ENCODE measurements around the gene PF4V1.
A peak's percentile ranks its signal among the peaks of the same experiment; 100 is the strongest.

Gene PF4V1

GRCh38 chr4:73859614-73860088 lies 6.6 kb downstream of the PF4V1 start:
- Histone ChIP-seq H3K4me1 (ENCODE audit: control insufficient read depth in 1 of 2, insufficient read depth in 1 of 2, low read depth in 1 of 2, low read length in 1 of 2) (peaks cover 17 to 26% of the 10 kb centered on the region in 2 experiments), H3K9me3 (no peaks in the 10 kb centered on the region), H3K27me3 (no peaks in the 10 kb centered on the region), H3K4me3 (ENCODE audit: low read depth in 1 of 2, low read length in 1 of 2) (no peak overlapping the region), H3K27ac (no peak overlapping the region), H3K36me3 (no peaks in the 10 kb centered on the region)
- TF ChIP-seq, protein P1, sequence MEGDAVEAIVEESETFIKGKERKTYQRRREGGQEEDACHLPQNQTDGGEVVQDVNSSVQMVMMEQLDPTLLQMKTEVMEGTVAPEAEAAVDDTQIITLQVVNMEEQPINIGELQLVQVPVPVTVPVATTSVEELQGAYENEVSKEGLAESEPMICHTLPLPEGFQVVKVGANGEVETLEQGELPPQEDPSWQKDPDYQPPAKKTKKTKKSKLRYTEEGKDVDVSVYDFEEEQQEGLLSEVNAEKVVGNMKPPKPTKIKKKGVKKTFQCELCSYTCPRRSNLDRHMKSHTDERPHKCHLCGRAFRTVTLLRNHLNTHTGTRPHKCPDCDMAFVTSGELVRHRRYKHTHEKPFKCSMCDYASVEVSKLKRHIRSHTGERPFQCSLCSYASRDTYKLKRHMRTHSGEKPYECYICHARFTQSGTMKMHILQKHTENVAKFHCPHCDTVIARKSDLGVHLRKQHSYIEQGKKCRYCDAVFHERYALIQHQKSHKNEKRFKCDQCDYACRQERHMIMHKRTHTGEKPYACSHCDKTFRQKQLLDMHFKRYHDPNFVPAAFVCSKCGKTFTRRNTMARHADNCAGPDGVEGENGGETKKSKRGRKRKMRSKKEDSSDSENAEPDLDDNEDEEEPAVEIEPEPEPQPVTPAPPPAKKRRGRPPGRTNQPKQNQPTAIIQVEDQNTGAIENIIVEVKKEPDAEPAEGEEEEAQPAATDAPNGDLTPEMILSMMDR (IDR thresholded peaks at IDR 0.05) = no peak

DNA sequence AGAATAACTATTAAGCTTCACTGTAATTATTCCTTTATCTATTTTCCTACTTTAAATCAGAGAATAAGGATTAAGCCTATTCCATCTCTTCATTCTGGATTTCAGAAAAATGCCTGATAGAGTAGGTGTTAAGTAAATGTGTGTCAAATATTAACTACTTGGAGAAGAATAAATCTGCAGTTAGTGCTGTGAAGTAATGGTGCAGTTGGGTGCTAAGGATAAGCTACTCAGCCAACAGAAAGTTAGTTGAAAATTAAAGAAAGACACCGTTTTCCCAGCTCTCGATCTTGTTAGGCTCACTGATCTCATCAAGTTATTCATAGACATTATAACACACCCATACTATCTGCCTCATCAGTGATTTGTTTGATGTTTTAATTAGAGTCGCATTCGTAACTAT lies 7.1 kb downstream of the PF4V1 start:
- Histone ChIP-seq H3K4me1 (ENCODE audit: control insufficient read depth in 1 of 2, insufficient read depth in 1 of 2, low read depth in 1 of 2, low read length in 1 of 2) (peaks cover 20 to 28% of the 10 kb centered on the region in 2 experiments), H3K4me3 (ENCODE audit: low read depth in 1 of 2, low read length in 1 of 2) (no peak overlapping the region), H3K36me3 (no peaks in the 10 kb centered on the region), H3K27me3 (no peaks in the 10 kb centered on the region), H3K27ac (no peak overlapping the region), H3K9me3 (no peaks in the 10 kb centered on the region)
- TF ChIP-seq, protein P1 (IDR thresholded peaks at IDR 0.05) = no peak

GRCh38 chr4:73860917-73861316 lies 7.8 kb downstream of the PF4V1 start:
- no peaks in the 10 kb centered on the region for H3K9me3 ChIP-seq
- peaks cover 27 to 32% of the 10 kb centered on the region in 2 experiments for H3K4me1 ChIP-seq (ENCODE audit: control insufficient read depth in 1 of 2, insufficient read depth in 1 of 2, low read depth in 1 of 2, low read length in 1 of 2)
- TF ChIP-seq, protein P1 (IDR thresholded peaks at IDR 0.05) = no peak
- H3K4me3 ChIP-seq (ENCODE audit: low read depth in 1 of 2, low read length in 1 of 2) = no peak overlapping the region
- H3K27ac ChIP-seq = no peak overlapping the region
- no peaks in the 10 kb centered on the region for H3K27me3 ChIP-seq
- no peaks in the 10 kb centered on the region for H3K36me3 ChIP-seq

DNA sequence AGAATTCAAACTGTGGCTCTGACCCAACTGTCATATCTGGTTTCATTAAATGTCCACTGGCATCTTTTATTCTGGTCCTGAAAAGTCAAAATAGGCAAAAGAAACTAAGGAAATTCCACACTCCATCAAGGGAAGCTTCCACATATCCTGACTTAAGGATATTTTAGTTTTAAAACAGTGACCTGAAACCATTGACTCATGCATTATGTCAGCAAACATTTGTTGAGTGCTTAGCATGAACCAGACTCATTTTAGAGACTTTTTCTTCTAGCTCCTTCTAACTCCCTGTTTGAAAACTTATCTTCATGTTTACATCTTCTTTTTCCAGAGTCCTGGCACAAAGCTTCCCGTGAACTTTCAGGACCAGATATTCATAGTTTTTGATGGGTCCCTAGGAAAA lies 9.2 kb downstream of the PF4V1 start:
- Histone ChIP-seq H3K9me3 (no peaks in the 10 kb centered on the region), H3K27ac (peak overlapping the region; percentile 73), H3K4me1 (ENCODE audit: control insufficient read depth in 1 of 2, insufficient read depth in 1 of 2, low read depth in 1 of 2, low read length in 1 of 2) (peaks cover 38 to 41% of the 10 kb centered on the region in 2 experiments), H3K4me3 (ENCODE audit: low read depth in 1 of 2, low read length in 1 of 2) (no peak overlapping the region), H3K27me3 (no peaks in the 10 kb centered on the region), H3K36me3 (no peaks in the 10 kb centered on the region)
- TF ChIP-seq, protein P1 (IDR thresholded peaks at IDR 0.05) = no peak

DNA sequence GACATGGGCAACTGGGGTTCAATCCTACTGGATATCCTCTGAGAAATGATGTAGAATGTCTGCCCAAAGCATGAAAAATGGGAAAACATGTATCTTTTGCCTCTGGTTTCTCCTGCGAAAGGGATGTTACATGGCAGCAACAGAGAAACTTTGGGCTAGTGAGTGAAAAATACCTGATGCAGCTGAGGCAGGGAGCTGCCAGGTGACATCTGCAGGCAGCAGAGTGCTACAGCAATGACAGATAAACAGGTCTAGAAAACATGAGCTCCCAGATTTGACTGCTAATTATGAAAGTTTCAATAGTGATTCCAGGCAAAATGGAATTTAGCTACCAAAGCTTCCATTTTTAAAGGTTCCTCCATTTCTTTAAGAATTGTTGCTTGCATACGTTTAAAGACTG lies 11.3 kb downstream of the PF4V1 start:
- Histone ChIP-seq H3K4me1 (ENCODE audit: control insufficient read depth in 1 of 2, insufficient read depth in 1 of 2, low read depth in 1 of 2, low read length in 1 of 2) (peaks cover 52 to 54% of the 10 kb centered on the region in 2 experiments), H3K9me3 (no peaks in the 10 kb centered on the region), H3K36me3 (no peaks in the 10 kb centered on the region), H3K27me3 (no peaks in the 10 kb centered on the region), H3K27ac (peak overlapping the region; percentile 73), H3K4me3 (ENCODE audit: low read depth in 1 of 2, low read length in 1 of 2) (no peak overlapping the region)
- TF ChIP-seq, protein P1 (IDR thresholded peaks at IDR 0.05) = peak; percentile 68

DNA sequence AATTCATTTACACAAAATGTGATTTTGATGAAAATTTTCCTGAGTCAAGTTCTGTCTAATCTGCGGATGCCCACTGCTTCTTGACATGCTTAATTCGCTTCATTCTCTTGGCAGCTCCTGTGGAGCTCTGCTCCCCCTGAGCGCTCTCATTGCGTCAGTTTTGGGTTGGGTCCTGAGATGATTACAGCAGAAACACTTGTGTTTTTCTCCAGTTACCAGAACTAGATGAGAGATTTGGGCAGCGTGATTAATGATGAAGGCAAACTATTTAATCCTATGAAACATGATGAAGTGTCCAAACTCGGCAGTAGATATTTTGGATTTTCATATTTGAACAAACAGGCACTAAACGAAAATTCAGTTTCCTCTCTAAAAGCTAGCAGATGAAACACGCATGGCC lies 11.9 kb downstream of the PF4V1 start:
- no peak overlapping the region for H3K4me3 ChIP-seq (ENCODE audit: low read depth in 1 of 2, low read length in 1 of 2)
- TF ChIP-seq, protein P1 (IDR thresholded peaks at IDR 0.05) = no peak
- H3K27me3 ChIP-seq = no peaks in the 10 kb centered on the region
- H3K9me3 ChIP-seq = no peaks in the 10 kb centered on the region
- peak overlapping the region; percentile 73 for H3K27ac ChIP-seq
- no peaks in the 10 kb centered on the region for H3K36me3 ChIP-seq
- peaks cover 54 to 56% of the 10 kb centered on the region in 2 experiments for H3K4me1 ChIP-seq (ENCODE audit: control insufficient read depth in 1 of 2, insufficient read depth in 1 of 2, low read depth in 1 of 2, low read length in 1 of 2)
